ENCODE results near the gene GALNT10.

The GALNT10 gene

GRCh38 chr5:154318691-154319090 is 128.2 kb downstream of the GALNT10 start:
- no peak for TF ChIP-seq CTCF (IDR thresholded peaks at IDR 0.05; ENCODE audit: borderline replicate concordance, insufficient read depth, low read depth, low read length)

GRCh38 chr5:154319736-154320135 is 129.2 kb downstream of the GALNT10 start:
- no peak for TF ChIP-seq CTCF (IDR thresholded peaks at IDR 0.05; ENCODE audit: borderline replicate concordance, insufficient read depth, low read depth, low read length)
- no peak overlapping the region for H3K4me3 ChIP-seq (ENCODE audit: low read depth, low read length)

More at GRCh38 chr5:154318691-154319090, 128.2 kb downstream of the GALNT10 start:
- no peak overlapping the region for H3K4me3 ChIP-seq (ENCODE audit: low read depth, low read length)

DNA sequence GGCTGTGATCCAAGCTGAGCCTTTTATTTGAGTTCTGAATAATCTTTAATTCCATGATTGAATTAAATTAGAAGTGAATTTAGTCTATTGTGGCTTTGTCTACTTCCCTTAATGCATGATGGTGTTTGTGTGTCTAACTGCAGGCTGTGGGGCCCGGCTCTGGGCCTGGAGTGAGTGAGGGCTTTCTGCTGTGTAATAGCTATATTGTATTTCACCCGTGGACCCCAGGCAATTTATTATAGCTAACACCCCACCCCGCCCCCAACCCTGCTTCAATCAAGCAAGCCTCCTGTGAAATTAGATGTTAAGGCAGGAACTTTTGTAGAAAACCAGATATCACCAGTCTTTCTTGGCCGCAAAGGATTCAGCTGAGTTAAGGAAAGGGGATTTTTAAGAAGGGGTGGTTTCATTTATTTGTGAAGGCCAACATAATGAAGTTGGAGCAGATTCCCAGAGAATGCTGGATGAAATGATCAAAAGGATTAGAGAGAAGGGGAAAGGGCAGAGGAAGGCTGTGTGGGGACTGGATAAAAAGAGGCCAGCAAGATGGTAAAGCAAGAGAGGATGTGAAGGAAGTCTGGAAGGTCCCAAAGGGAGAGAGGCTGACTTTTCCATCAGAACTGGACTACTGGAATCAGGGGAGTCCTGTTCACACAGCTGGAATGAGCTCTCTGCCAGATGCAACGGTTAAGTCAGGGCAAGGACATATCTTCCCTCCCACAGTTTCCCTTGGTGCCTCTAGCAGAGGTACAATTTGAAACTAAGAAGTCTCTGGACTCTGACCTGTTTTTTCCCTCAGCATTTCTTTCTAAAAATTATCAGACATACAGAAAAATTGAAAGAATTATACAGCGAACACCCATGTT is 129.9 kb downstream of the GALNT10 start:
- H3K4me3 ChIP-seq (ENCODE audit: low read depth, low read length), result no peak overlapping the region
- TF ChIP-seq CTCF (IDR thresholded peaks at IDR 0.05; ENCODE audit: borderline replicate concordance, insufficient read depth, low read depth, low read length), result no peak

- no peak for TF ChIP-seq CTCF (IDR thresholded peaks at IDR 0.05; ENCODE audit: borderline replicate concordance, insufficient read depth, low read depth, low read length)
- H3K4me3 ChIP-seq (ENCODE audit: low read depth, low read length), result no peak overlapping the region
These were observed 131.0 kb downstream of the GALNT10 start for GRCh38 chr5:154321546-154321945.

GRCh38 chr5:154324033-154324432 is 133.5 kb downstream of the GALNT10 start:
- no peak for TF ChIP-seq CTCF (IDR thresholded peaks at IDR 0.05; ENCODE audit: borderline replicate concordance, insufficient read depth, low read depth, low read length)
- H3K4me3 ChIP-seq (ENCODE audit: low read depth, low read length), result no peak overlapping the region

DNA sequence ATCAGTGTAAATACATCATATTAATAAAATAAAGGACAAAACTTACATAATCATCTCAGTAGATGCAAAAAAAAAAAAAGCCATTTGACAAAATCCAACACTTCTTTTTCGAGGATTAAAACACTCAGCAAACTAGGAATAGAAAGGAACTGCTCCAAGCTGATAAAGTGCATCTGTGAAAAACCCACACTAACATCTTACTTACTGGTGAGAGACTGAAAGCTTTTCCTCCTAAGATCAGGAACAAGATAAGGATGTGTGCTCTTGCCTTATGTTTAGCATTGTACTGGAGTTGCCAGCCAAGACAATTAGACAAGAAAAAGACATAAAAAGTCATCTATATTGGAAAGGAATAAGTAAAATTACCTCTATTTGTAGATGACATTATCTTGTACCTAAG is 135.0 kb downstream of the GALNT10 start:
- TF ChIP-seq CTCF (IDR thresholded peaks at IDR 0.05; ENCODE audit: borderline replicate concordance, insufficient read depth, low read depth, low read length), result no peak
- no peak overlapping the region for H3K4me3 ChIP-seq (ENCODE audit: low read depth, low read length)

DNA sequence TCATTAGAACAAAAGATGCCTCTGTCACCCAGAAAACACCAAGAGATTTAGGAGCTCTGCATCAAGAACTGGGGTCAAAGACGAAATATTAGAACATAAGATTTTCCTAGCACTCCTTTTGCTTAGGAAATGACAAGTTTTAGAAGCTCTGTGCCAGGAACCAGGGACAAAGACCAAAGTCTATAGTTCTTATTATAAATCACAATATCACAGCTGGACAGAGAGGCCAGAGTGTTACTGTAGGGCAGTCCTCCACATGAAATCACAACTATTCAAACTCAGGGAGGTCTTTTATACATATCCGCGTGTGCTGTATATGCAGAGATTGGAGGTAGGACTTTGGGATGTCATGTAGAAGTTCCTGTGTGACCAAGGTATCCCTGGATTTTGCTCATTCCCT is 138.5 kb downstream of the GALNT10 start:
- no peak overlapping the region for H3K4me3 ChIP-seq (ENCODE audit: low read depth, low read length)
- TF ChIP-seq CTCF (IDR thresholded peaks at IDR 0.05; ENCODE audit: borderline replicate concordance, insufficient read depth, low read depth, low read length), result no peak

All from GM12875 (cell line).